DMS114 treated with DMSO at 0.1 percent for 48 hours (cell line): ENCODE results near the gene TGM1.
"Not testable (repeated sequence)": the region's sequence is repeated elsewhere in the genome, so short reads cannot be mapped to it uniquely, and the experiment has no call there.

Experiments used
- DNase-seq: peaks from one replicate; lab custom pipeline; 2025; ENCODE audit not compliant: unreplicated experiment; lab: John Stamatoyannopoulos, UW

Gene TGM1

DNA sequence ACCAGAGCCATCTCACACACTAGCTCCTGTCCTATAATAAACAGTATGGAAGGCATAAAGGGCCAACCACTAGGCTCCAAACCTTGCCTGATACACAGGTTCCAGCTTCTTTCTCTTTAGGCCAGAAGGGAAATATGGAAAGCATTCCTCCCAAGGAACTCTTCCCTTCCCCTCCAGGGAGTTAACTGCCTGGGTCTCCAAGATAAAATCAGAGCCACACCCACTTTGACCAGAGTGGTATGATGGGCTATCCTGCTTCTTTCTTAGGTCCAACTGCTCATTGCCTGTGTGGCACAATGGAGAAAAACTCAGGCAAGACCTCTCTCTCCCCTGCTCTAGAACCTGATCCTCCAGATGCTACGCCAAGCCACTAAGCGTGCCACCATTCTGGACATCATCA is 55.4 kb downstream of the TGM1 start:
- no peak for DNase-seq

GRCh38 chr14:24207104-24207551 is 55.8 kb downstream of the TGM1 start:
- DNase-seq, result no peak

- no peak for DNase-seq
These were observed 56.5 kb downstream of the TGM1 start for GRCh38 chr14:24206260-24207103.

- no peak for DNase-seq
These were observed 58.5 kb downstream of the TGM1 start for GRCh38 chr14:24204163-24205146.

DNA sequence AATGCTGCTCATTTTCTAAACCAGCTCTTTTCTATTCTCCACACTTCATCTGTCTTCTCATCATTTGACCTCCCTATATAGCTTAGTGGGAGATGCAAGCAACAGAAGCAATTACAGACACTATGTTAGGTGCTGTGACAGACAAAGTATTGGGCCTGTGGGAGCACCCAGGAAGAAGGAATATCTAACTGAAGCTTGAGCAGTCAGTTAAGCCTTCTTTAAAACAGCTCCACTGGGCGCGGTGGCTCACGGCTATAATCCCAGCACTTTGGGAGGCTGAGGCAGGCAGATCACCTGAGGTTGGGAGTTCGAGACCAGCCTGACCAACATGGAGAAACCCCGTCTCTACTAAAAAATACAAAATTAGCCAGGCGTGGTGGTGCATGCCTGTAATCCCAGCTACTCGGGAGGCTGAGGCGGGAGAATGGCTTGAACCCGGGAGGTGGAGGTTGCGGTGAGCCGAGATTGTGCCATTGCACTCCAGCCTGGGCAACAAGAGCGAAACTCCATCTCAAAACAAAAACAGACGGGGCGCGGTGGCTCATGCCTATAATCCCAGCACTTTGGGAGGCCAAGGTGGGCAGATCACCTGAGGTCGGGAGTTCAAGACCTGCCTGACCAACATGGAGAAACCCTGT is 59.6 kb downstream of the TGM1 start:
- not testable (repeated sequence) for DNase-seq

GRCh38 chr14:24202538-24202937 is 60.4 kb downstream of the TGM1 start:
- DNase-seq, result not testable (repeated sequence)
